ENCODE results near the gene CEP164. TPM values are rescaled to one million over a fixed set of nuclear protein-coding genes. Genes with fewer than 3 reads are reported as not detected.

The CEP164 gene
- total RNA-seq, 1 donor from 2014 or later: 15.1 TPM

DNA sequence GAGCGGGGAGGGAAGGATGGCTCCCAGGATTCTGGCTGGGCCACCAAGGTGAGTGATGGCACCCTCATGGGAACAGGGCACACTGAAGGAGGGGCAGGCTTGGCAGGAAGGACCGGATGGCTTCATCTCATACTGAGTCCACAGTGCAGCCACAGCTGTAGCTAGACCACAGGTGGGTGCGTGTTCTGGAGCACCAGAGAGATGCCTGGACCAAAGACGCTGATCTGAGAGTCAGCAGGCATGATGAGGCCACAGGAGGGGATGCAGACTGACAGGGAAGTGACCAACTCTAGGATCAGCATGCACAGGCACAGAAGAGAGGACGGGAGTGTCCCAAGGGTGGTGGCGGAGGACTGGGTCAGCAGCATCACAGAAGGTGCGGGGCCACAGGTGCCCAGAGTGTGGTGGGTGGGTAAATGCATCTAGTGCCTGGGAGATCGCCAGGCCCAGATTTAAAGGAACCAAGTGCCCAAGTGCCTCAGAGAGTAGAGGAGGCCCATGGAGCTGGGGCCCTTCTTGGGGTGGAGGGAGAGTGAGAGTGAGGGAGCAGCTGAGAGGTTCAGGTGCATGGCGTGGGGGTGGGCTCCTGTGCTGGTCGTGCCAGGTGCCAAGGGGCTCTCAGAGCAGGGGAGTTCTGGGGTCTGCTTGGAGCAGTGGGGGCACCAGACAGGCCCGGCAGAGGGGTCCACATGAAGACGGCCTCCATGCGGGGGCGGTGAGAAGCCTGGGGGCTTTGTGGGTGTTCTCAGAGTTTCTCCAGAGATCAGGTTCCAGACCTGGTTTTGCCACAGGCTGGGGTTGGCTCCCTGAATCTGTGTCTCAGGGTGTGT is 113.7 kb downstream of the CEP164 start:
- intact Hi-C loops (cut with DNase I): no loop called here
- Histone ChIP-seq H3K27ac (no peak overlapping the region), H3K9me3 (no peaks in the 10 kb centered on the region), H3K4me3 (no peak overlapping the region), H3K4me1 (no peaks in the 10 kb centered on the region), H3K27me3 (no peaks in the 10 kb centered on the region), H3K36me3 (no peaks in the 10 kb centered on the region)
- DNase-seq (ENCODE audit: low spot score in 2 of 2): no peak
- TF ChIP-seq, protein P1, sequence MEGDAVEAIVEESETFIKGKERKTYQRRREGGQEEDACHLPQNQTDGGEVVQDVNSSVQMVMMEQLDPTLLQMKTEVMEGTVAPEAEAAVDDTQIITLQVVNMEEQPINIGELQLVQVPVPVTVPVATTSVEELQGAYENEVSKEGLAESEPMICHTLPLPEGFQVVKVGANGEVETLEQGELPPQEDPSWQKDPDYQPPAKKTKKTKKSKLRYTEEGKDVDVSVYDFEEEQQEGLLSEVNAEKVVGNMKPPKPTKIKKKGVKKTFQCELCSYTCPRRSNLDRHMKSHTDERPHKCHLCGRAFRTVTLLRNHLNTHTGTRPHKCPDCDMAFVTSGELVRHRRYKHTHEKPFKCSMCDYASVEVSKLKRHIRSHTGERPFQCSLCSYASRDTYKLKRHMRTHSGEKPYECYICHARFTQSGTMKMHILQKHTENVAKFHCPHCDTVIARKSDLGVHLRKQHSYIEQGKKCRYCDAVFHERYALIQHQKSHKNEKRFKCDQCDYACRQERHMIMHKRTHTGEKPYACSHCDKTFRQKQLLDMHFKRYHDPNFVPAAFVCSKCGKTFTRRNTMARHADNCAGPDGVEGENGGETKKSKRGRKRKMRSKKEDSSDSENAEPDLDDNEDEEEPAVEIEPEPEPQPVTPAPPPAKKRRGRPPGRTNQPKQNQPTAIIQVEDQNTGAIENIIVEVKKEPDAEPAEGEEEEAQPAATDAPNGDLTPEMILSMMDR (IDR thresholded peaks at IDR 0.05): no peak

DNA sequence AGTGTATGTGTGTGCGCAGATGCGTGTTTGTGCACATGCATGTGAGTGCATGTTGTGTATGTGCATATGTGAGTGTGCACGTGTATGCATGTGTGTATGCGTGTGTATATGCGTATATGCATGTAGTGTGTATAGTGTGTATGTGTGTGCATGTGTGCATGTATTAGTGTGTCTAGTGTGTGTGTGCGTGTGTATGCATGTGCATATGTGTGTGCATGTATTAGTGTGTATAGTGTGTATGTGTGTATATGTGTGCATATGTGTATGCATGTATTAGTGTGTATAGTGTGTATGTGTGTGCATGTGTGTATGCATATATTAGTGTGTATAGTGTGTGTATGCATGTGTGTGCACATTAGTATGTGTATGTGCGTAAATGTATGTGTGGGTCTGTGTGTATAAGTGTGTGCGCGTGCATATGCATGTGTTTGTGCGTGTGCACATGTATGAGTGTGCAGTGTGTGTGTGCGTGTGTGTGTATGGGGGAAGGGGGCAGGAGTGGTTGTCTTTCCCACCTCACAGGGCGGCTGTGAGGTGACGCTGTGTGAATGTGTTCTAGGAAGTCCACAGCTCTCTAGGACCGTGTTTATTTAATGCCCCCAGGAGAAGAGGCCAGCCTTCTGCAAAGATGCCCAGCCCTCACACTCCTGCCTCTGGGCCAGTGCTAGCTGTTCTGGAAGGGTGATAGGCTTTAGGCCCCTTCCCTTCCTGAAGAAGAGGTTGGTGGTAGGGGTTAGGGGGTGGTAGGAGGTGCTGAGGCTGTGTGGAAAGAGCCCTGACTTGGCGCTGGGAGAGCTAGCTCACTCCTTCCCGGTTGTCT is 114.6 kb downstream of the CEP164 start:
- Histone ChIP-seq H3K9me3 (no peaks in the 10 kb centered on the region), H3K36me3 (no peaks in the 10 kb centered on the region), H3K27ac (no peak overlapping the region), H3K4me3 (no peak overlapping the region), H3K4me1 (no peaks in the 10 kb centered on the region), H3K27me3 (no peaks in the 10 kb centered on the region)
- intact Hi-C loops (cut with DNase I): no loop called here
- no peak for DNase-seq (ENCODE audit: low spot score in 2 of 2)
- TF ChIP-seq, protein P1 (IDR thresholded peaks at IDR 0.05): no peak

DNA sequence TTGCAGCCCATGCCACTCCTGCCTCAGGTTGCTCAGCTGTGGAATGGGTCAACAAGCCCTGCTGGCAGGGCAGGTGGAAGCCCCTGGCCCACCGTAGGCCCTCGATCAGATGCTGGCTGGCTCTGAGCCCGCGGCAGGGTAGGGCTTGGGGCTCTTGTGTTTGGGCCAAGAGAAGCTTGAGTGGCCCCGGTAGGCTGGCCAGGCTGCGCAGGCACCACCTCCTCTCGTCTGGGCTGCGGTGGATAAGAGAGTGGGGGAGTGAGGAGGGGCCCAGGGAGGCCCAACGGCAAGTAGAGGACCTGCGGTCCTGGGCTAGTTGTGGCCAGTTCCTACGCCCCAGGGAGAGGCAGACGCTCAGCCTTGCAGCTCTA is 115.2 kb downstream of the CEP164 start:
- Histone ChIP-seq H3K9me3 (no peaks in the 10 kb centered on the region), H3K27ac (no peak overlapping the region), H3K27me3 (no peaks in the 10 kb centered on the region), H3K4me1 (no peaks in the 10 kb centered on the region), H3K36me3 (no peaks in the 10 kb centered on the region), H3K4me3 (no peak overlapping the region)
- TF ChIP-seq, protein P1 (IDR thresholded peaks at IDR 0.05): no peak
- no peak for DNase-seq (ENCODE audit: low spot score in 2 of 2)
- intact Hi-C loops (cut with DNase I): no loop called here

DNA sequence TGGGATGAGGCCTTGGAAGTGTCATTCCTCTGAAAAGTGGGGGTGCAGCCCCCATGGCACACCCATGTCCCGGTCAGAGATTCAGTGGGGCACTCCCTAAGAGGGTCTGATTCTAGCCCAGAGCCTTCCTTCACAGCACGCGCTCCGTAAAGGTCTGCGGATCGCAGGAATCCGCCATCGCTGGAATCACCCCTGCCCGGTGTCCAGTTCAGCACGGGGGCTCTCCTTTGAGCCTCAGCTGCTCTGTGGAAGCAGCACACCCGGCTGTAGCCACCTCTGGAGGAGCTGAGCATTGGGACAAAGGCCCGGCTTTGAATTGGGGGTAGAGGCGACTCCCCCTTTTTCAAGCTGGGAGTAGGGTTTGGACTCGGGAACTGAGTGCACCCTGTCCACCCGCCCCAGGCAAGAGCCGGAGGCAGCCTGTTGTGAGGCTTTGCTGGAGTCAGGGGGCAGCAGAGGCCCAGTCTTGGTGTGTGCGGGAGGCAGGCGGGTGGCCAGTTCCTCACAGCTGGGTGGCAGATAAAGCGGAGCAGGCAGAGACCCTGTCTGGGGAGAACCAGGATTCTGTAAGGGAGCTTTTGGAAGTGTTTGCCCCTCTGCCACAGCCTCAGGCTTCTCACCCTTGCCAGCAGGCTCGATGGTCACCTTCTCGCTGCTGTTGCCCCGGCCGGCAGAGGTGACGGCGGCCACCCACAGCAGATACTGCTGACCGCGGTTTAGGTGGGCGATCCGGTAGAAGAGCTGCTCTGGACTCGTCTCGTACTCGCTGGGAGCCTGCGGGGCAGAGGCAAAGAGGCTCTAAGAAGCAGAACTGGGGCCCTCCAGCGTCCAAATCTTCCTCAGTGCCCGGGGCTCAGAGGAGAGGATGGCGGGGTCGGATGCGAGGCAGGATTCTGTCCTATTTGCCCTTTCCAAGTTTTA is 115.9 kb downstream of the CEP164 start:
- DNase-seq (ENCODE audit: low spot score in 2 of 2): no peak
- H3K4me3 ChIP-seq: no peak overlapping the region
- intact Hi-C loops (cut with DNase I): no loop called here

DNA sequence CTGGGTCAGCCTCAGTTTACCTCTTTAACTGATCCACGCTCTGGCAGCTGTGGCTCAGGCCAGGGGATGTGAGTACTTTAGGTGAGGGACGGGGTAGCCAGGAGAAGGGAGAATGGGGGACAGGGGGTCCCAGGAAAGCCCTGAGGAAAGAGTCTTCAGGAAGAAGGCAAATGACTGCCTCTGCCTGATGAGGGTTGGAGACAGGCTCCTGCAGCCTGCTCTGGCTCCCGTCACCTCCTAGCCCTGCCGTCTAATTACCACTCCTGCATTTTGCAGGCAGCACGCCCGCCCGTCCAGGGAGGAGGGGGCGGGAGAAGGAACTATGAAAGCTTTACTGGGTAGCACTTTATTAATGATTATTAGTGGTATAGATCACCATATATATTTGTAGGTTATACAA is 116.6 kb downstream of the CEP164 start:
- H3K27ac ChIP-seq: no peak overlapping the region
- no peak overlapping the region for H3K4me3 ChIP-seq
- no peaks in the 10 kb centered on the region for H3K36me3 ChIP-seq
- TF ChIP-seq, protein P1 (IDR thresholded peaks at IDR 0.05): no peak
- intact Hi-C loops (cut with DNase I): no loop called here
- no peaks in the 10 kb centered on the region for H3K27me3 ChIP-seq
- H3K9me3 ChIP-seq: no peaks in the 10 kb centered on the region
- no peaks in the 10 kb centered on the region for H3K4me1 ChIP-seq
- no peak for DNase-seq (ENCODE audit: low spot score in 2 of 2)

More for the DNA sequence above, 115.9 kb downstream of the CEP164 start:
- Histone ChIP-seq H3K9me3 (no peaks in the 10 kb centered on the region), H3K4me1 (no peaks in the 10 kb centered on the region), H3K27me3 (no peaks in the 10 kb centered on the region), H3K27ac (no peak overlapping the region), H3K36me3 (no peaks in the 10 kb centered on the region)
- TF ChIP-seq, protein P1 (IDR thresholded peaks at IDR 0.05): peak in 1 of 3 experiments; percentile 37
